ENCODE data around the gene PIK3R4.

Gene PIK3R4

DNA sequence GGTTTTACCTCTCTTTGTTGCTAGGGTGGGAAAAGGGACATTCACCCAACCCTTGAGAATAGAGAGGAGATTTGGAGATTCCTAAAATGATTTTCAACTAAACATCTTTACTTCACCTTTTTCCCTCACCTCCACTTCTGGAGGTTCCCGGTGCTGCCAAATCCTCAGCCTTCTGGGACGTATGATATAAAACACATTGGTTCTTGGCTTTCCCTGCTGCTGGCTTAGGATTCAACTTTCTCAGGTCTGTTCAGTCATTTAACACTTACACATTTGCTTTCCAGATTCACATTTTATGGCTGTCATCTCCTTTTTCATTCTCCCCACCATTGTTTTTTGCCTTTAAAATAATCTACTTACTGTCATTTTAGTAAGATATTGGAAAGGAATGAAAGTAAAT lies 106.6 kb downstream of the PIK3R4 start:
- DNase-seq (ENCODE audit: low spot score), result no peak

DNA sequence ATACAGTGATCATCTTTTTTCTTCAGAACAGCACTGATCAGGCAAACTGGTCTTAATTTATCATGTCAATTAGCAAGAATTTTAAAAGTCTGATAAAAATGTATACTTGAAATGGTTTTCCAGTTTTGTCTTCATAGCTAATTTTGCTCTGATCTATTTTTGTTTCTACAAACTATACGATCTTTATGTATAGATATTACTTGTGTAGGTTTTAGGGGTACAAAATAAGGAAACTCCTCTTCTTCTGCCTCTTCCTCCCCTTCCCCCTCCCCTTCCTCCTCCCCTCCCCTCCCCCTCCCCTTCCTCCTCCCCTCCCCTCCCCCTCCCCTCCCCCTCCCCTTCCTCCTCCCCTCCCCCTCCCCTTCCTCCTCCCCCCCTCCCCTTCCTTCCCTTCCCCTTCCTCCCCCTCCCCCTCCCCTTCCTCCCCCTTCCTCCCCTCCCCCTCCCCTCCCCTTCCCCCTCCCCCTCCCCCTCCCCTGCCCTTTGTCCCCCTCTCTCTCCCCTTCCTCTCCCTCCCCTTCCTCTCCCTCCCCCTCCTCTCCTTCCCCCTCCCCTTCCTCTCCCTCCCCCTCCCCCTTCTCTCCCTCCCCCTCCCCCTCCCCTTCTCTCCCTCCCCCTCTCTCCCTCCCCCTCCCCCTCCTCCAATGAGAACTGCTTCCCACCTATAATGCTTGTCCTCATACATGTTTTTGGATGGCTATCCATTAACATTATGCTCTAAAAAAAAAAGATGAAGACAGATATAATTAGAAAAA lies 110.0 kb downstream of the PIK3R4 start:
- no peak for DNase-seq (ENCODE audit: low spot score)

DNA sequence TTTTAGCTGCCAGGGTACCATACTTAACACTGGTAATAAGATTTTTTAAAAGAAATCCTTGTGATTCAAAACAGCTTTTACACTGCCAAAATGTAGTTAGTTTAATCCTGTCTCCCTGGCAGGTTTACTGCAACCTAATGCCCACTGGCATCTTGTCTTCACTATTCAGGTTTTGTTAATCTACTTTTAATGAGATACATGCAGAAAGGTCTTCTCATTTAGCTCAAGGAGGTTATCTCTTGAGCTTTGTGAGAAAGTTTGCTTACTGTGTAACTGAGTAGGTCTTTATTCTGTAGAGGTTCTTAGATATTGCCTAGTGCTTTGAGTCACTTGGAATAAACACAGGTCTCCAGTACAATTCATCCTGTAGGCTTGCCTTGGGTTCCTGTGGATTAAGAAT lies 110.7 kb downstream of the PIK3R4 start:
- DNase-seq (ENCODE audit: low spot score), result no peak

DNA sequence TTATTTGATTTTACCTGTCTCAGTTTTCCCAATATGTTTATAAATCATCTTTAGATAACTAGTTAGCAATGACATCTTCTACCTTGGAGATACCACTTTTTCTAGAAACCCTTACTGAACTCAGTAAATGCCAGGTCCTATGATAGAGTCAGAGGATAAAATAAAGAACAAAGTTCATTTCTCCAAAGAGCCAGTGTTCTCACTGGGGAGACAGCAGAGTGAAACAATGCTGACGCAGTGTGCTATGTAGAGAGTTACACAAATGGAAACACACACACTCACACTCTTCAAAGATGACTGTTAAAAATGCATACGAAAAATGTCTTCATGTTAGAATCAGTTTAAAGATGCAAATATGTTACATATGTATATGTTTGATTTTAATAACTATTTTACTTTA lies 111.3 kb downstream of the PIK3R4 start:
- DNase-seq (ENCODE audit: low spot score), result no peak
